Thyroid gland (tissue), 4 donors: ENCODE measurements around the gene BCAT1. TPM values are rescaled to one million over a fixed set of nuclear protein-coding genes. Genes with fewer than 3 reads are reported as not detected.
A peak's percentile ranks its signal among the peaks of the same experiment; 100 is the strongest.
"Not testable (repeated sequence)": the region's sequence is repeated elsewhere in the genome, so short reads cannot be mapped to it uniquely, and the experiment has no call there.

Experiments used
- DNase-seq, 2 donors: peaks; one replicate each; pipeline ENCODE4 v3.0.0-alpha.2; 2019
- H3K27ac ChIP-seq, 3 donors: fragments of 200-600 bp; sonication (generic); 1 replicate in 2 of 3; 2 replicates in 1 of 3; pipeline ENCODE4 v1.5.1; 2016 to 2019; ENCODE audit warnings: mild to moderate bottlenecking in 1 of 3, moderate library complexity in 1 of 3
- H3K27me3 ChIP-seq: fragments of 200-600 bp; sonication (generic); one replicate; pipeline ENCODE4 v1.5.1; 2019
- H3K36me3 ChIP-seq, 2 donors: fragments of 200-600 bp; sonication (generic); one replicate each; pipeline ENCODE4 v1.5.1; 2016 to 2019
- H3K4me1 ChIP-seq, 2 donors: fragments of 200-600 bp; sonication (generic); one replicate each; pipeline ENCODE4 v1.5.1; 2017 to 2019
- H3K4me3 ChIP-seq, 3 donors: fragments of 200-600 bp; sonication (generic); replicated peaks in 1 of 3; 1 replicate in 2 of 3; 2 replicates in 1 of 3; pipeline ENCODE4 v1.5.1; 2016; ENCODE audit warnings: mild to moderate bottlenecking in 1 of 3
- H3K9me3 ChIP-seq: fragments of 200-600 bp; sonication (generic); one replicate; pipeline ENCODE4 v1.5.1; 2017
- POLR2A ChIP-seq, 2 donors: fragments of 450-650 bp; IDR thresholded peaks; one replicate each; pipeline ENCODE4 v1.6.1; 2017; ENCODE audit warnings: antibody characterized with exemption in 2 of 2, mild to moderate bottlenecking in 2 of 2, moderate library complexity in 1 of 2
- WGBS, 2 donors: methylation state at CpG; one replicate each; pipeline ENCODE4 v1.1.5; 2017; 5-methylcytosine and 5-hydroxymethylcytosine counted together
- intact Hi-C: fragments of 100-400 bp; cut with DNase I; formaldehyde crosslinking; loops from one replicate; pipeline ENCODE4 v1.15.1; 2023
- total RNA-seq, 4 donors: library from RNA; depleted of rRNA; stranded (reverse); fragments of >200 nt; gene quantifications; one replicate each; pipeline ENCODE4 v1.2.3, GENCODE V29; 2016
- TF ChIP-seq, protein P1 (sequence below), 6 experiments: fragments of 200-600 bp in 3 of 6; fragments of 450-650 bp in 3 of 6; sonication (generic) in 3 of 6; IDR thresholded peaks; one replicate each; pipeline ENCODE4 v1.5.1; 2016 to 2019; ENCODE audit warnings: antibody characterized with exemption in 6 of 6, mild to moderate bottlenecking in 2 of 6, inconsistent platforms in 1 of 6, moderate library complexity in 1 of 6

BCAT1 gene
- total RNA-seq, 4 donors from 2014 or later, result 3.8 to 49.1 (median 13.2) TPM

DNA sequence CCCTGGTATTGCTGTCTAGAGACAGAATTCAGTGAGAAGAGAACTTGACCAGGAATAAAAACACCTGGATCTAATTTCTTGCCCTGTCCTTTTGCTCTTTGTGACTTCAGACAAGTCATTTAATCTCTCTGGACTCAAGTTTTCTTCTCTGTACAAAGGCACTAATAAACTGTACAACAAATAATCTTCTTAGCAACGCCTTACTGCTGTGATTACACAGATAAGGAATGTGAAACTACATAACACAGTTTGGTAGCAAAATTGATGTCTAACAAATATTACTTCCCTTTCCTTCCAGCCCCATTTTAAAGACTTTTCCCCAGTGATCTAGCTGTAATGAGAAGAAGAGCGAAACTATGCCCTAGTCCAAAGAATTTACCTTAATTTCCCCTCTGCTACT lies 69.3 kb downstream of the BCAT1 start:
- H3K36me3 ChIP-seq, result no peaks in the 10 kb centered on the region
- TF ChIP-seq, protein P1, sequence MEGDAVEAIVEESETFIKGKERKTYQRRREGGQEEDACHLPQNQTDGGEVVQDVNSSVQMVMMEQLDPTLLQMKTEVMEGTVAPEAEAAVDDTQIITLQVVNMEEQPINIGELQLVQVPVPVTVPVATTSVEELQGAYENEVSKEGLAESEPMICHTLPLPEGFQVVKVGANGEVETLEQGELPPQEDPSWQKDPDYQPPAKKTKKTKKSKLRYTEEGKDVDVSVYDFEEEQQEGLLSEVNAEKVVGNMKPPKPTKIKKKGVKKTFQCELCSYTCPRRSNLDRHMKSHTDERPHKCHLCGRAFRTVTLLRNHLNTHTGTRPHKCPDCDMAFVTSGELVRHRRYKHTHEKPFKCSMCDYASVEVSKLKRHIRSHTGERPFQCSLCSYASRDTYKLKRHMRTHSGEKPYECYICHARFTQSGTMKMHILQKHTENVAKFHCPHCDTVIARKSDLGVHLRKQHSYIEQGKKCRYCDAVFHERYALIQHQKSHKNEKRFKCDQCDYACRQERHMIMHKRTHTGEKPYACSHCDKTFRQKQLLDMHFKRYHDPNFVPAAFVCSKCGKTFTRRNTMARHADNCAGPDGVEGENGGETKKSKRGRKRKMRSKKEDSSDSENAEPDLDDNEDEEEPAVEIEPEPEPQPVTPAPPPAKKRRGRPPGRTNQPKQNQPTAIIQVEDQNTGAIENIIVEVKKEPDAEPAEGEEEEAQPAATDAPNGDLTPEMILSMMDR (IDR thresholded peaks at IDR 0.05), result no peak
- TF ChIP-seq POLR2A (IDR thresholded peaks at IDR 0.05), result no peak
- H3K9me3 ChIP-seq, result no peaks in the 10 kb centered on the region
- DNase-seq, result no peak
- H3K27ac ChIP-seq, result no peak overlapping the region
- H3K27me3 ChIP-seq, result no peaks in the 10 kb centered on the region
- 89 to 93% methylated on average over 2 of the region's 2 CpGs for WGBS, 2 donors
- intact Hi-C loops, result no loop called here
- no peaks in the 10 kb centered on the region for H3K4me1 ChIP-seq
- no peak overlapping the region for H3K4me3 ChIP-seq

DNA sequence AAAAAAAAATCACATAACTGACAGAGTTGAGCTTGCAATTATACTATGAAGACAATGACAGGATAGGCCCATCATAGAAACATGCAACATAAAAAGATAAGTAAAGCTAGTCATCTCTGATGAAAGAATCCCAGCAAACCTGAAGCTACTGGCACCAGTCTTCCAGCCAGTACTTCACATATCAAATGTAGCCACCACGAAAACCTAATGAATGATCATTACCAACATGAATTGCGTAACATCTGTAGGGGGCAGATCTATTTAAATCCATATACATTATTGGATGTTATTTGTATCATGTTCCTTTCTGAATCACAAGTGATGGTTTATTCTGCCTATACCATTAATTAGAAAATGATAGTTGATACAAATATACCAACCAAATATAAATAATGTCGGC lies 73.9 kb downstream of the BCAT1 start:
- intact Hi-C loops, result no loop called here
- Histone ChIP-seq H3K36me3 (no peaks in the 10 kb centered on the region), H3K9me3 (no peaks in the 10 kb centered on the region), H3K27ac (no peak overlapping the region), H3K4me1 (no peaks in the 10 kb centered on the region), H3K27me3 (no peaks in the 10 kb centered on the region), H3K4me3 (no peak overlapping the region)
- TF ChIP-seq, protein P1 (IDR thresholded peaks at IDR 0.05), result no peak
- WGBS, 2 donors, result 95 to 97% methylated on average over 3 of the region's 3 CpGs
- DNase-seq, result no peak

DNA sequence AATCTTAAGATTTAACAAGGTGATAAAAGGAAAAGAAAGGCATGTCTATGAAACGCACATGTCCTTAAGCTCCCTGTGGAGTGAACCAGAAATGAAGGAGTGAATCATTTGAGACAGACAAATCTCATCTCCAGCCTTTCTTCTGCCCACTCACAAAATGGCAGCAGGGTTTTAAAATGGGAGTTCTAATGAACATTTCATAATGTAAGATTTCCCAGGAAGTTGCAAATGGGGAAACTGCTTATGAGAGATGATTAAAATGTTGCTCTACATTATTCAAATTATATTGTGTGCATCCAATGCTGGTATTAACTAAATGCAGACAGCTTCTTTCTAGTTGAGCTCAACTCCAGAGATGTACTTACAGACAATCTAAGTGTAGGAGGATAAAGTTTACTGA lies 76.7 kb downstream of the BCAT1 start:
- Histone ChIP-seq H3K9me3 (no peaks in the 10 kb centered on the region), H3K27ac (no peak overlapping the region), H3K27me3 (no peaks in the 10 kb centered on the region), H3K4me1 (no peaks in the 10 kb centered on the region), H3K36me3 (no peaks in the 10 kb centered on the region), H3K4me3 (no peak overlapping the region)
- intact Hi-C loops, result no loop called here
- WGBS, 2 donors, result 85 to 90% methylated on average over 1 of the region's 1 CpG
- no peak for DNase-seq
- TF ChIP-seq POLR2A (IDR thresholded peaks at IDR 0.05), result no peak
- TF ChIP-seq, protein P1 (IDR thresholded peaks at IDR 0.05), result no peak

DNA sequence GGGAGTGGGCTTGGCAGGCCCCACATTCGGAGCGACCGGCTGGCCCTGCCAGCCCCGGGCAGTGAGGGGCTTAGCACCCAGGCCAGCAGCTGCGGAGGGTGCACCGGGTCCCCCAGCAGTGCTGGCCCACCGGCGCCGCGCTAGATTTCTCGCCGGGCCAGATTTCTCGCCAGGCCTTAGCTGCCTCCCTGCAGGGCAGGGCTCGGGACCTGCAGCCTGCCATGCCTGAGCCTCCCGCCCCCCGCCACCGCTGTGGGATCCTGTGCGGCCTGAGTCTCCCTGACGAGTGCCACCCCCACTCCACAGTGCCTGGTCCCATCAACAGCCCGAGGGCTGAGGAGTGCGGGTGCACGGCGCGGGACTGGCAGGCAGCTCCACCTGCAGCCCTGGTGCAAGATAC lies 82.8 kb downstream of the BCAT1 start:
- peaks cover 3 to 16% of the 10 kb centered on the region in 2 donors for H3K4me1 ChIP-seq
- H3K27me3 ChIP-seq, H3K4me3 ChIP-seq, H3K27ac ChIP-seq, H3K9me3 ChIP-seq, DNase-seq, H3K36me3 ChIP-seq, intact Hi-C loops: not testable (repeated sequence)
- WGBS, 2 donors, result 96% methylated on average over 21 of the region's 24 CpGs; no CpG with 5 or more reads in 1 of the 2 donors

DNA sequence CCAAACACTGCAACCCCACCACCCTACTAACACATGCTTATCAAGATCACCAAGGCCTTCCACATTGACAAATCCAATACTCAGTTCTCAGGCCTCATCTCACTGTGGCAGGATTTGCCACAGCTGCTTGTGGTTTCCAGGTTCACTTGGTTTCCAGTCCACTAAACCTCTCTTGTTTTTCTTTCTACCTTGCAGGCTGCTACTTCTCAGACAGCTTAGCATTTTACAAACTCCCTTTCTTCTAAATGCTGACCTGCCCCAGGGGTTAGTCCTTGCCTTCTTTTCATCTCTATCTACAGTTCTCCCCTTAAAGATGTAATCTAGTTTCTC lies 84.1 kb downstream of the BCAT1 start:
- intact Hi-C loops, result no loop called here
- DNase-seq, result peak; percentile 15 to 28
- no peaks in the 10 kb centered on the region for H3K9me3 ChIP-seq

More for the DNA sequence above, 84.1 kb downstream of the BCAT1 start:
- no peak for TF ChIP-seq POLR2A (IDR thresholded peaks at IDR 0.05)
- TF ChIP-seq, protein P1 (IDR thresholded peaks at IDR 0.05), result no peak
- Histone ChIP-seq H3K27ac (peak overlapping the region; percentile 36 to 87 (median 77)), H3K4me1 (peaks cover 3 to 16% of the 10 kb centered on the region in 2 donors), H3K36me3 (no peaks in the 10 kb centered on the region), H3K4me3 (no peak overlapping the region), H3K27me3 (no peaks in the 10 kb centered on the region)
